Osteocyte (in vitro differentiated cells): ENCODE data around the gene SEMA3E. TPM values are rescaled to one million over a fixed set of nuclear protein-coding genes. Genes with fewer than 3 reads are reported as not detected.
"Not testable (repeated sequence)": the region's sequence is repeated elsewhere in the genome, so short reads cannot be mapped to it uniquely, and the experiment has no call there.

Source experiments
- DNase-seq: peaks from one replicate; pipeline ENCODE4 v3.0.0; 2021; ENCODE audit warnings: mixed read lengths; ENCODE audit not compliant: unreplicated experiment; ENCODE audit errors: extremely low spot score
- H3K27ac Mint-ChIP-seq: one replicate; pipeline ENCODE4 v1.8.0; 2021; ENCODE audit warnings: mild to moderate bottlenecking, mixed read lengths; ENCODE audit not compliant: unreplicated experiment
- H3K27me3 Mint-ChIP-seq: one replicate; pipeline ENCODE4 v1.8.0; 2021; ENCODE audit warnings: mixed read lengths; ENCODE audit not compliant: unreplicated experiment
- H3K36me3 Mint-ChIP-seq: one replicate; pipeline ENCODE4 v1.8.0; 2021; ENCODE audit warnings: mixed read lengths; ENCODE audit not compliant: unreplicated experiment
- H3K4me1 Mint-ChIP-seq: one replicate; pipeline ENCODE4 v1.8.0; 2021; ENCODE audit warnings: mixed read lengths; ENCODE audit not compliant: unreplicated experiment
- H3K4me3 Mint-ChIP-seq: one replicate; pipeline ENCODE4 v1.8.0; 2021; ENCODE audit warnings: mild to moderate bottlenecking, moderate library complexity, mixed read lengths; ENCODE audit not compliant: unreplicated experiment
- H3K9me3 Mint-ChIP-seq: one replicate; pipeline ENCODE4 v1.8.0; 2021; ENCODE audit warnings: mixed read lengths; ENCODE audit not compliant: unreplicated experiment
- total RNA-seq: library from RNA; stranded (reverse); gene quantifications from 2 replicates; pipeline ENCODE4 v1.2.1, GENCODE V29; 2021
- TF ChIP-seq, protein P1 (sequence below): fragments of 200-600 bp; sonication (generic); IDR thresholded peaks from 2 replicates; pipeline ENCODE4 v1.5.0; 2021; ENCODE audit warnings: antibody characterized with exemption, mild to moderate bottlenecking, moderate library complexity

SEMA3E gene
- total RNA-seq, 1 donor from 2014 or later: 1.6 TPM

DNA sequence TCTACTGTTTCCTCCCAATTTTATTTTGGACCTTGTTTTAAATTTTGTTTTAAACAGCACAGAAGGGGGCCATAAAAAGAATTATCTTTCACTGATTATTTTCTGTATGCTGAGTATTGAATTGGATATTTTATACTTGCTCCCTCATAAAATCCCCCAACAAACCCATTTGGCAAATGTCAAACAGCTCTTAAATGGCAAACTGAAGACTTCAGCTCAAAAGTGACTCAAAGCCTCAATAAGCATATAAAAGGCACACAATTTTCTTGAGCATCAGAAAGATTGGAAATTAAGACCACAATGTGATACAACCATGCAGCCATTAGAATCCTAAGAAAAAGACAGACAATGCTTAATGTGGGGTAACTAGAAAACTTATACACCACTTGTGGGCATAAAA lies 199.2 kb downstream of the SEMA3E start:
- no peak for DNase-seq
- no peaks in the 10 kb centered on the region for H3K9me3 Mint-ChIP-seq
- no peak overlapping the region for H3K4me3 Mint-ChIP-seq
- no peaks in the 10 kb centered on the region for H3K36me3 Mint-ChIP-seq
- H3K4me1 Mint-ChIP-seq: no peaks in the 10 kb centered on the region
- H3K27me3 Mint-ChIP-seq: no peaks in the 10 kb centered on the region
- H3K27ac Mint-ChIP-seq: no peak overlapping the region
- TF ChIP-seq, protein P1, sequence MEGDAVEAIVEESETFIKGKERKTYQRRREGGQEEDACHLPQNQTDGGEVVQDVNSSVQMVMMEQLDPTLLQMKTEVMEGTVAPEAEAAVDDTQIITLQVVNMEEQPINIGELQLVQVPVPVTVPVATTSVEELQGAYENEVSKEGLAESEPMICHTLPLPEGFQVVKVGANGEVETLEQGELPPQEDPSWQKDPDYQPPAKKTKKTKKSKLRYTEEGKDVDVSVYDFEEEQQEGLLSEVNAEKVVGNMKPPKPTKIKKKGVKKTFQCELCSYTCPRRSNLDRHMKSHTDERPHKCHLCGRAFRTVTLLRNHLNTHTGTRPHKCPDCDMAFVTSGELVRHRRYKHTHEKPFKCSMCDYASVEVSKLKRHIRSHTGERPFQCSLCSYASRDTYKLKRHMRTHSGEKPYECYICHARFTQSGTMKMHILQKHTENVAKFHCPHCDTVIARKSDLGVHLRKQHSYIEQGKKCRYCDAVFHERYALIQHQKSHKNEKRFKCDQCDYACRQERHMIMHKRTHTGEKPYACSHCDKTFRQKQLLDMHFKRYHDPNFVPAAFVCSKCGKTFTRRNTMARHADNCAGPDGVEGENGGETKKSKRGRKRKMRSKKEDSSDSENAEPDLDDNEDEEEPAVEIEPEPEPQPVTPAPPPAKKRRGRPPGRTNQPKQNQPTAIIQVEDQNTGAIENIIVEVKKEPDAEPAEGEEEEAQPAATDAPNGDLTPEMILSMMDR: no peak

DNA sequence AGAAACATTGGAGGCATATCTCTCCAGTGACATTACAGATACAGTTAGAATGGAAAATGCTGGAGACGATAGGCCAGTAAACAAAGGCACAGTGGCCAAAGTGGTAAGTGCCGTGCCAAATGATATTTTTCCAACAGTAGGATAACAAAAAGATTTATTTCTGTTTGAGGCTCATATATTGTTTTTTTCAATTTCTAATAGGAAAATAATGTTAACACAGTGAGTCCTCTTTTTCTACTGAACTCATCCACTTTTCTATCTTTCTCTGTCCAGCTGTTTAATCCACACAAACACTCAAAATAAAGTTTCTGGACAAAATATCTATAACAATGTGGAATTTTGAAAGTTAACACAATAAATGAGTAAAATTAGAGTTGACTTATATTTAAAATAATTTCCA lies 201.3 kb downstream of the SEMA3E start:
- Mint-ChIP-seq H3K27me3 (no peaks in the 10 kb centered on the region), H3K36me3 (no peaks in the 10 kb centered on the region), H3K4me3 (no peak overlapping the region), H3K9me3 (no peaks in the 10 kb centered on the region), H3K27ac (no peak overlapping the region), H3K4me1 (no peaks in the 10 kb centered on the region)
- no peak for DNase-seq
- TF ChIP-seq, protein P1: no peak

DNA sequence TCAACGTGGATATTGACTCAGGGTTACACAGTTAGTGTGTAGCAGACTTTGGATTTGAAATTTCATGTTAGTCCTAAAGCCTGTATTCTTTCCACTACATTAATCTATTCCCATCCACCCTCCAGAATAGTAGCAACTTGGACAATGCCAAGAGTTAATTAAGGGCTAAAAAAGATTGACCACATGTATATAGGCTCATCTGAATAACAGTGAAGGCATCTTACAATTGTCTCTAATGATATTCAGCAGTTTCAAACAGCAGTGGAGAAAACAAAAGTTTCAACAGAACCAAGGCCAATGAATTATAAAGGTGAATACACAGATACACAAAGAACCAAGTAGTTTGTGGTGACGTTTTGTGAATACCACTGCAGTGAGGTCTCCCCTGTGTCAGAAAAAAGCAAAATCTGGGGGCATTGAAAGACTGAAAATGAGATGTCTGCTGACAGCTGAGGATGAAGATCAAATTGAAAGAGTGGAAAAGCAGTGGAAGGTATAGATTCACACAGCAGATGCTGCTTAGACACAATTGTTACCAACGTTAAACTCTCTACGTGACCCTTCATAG lies 202.8 kb downstream of the SEMA3E start:
- TF ChIP-seq, protein P1: no peak
- Mint-ChIP-seq H3K4me1 (no peaks in the 10 kb centered on the region), H3K9me3 (no peaks in the 10 kb centered on the region), H3K27me3 (no peaks in the 10 kb centered on the region), H3K4me3 (no peak overlapping the region), H3K36me3 (no peaks in the 10 kb centered on the region), H3K27ac (no peak overlapping the region)
- DNase-seq: no peak

DNA sequence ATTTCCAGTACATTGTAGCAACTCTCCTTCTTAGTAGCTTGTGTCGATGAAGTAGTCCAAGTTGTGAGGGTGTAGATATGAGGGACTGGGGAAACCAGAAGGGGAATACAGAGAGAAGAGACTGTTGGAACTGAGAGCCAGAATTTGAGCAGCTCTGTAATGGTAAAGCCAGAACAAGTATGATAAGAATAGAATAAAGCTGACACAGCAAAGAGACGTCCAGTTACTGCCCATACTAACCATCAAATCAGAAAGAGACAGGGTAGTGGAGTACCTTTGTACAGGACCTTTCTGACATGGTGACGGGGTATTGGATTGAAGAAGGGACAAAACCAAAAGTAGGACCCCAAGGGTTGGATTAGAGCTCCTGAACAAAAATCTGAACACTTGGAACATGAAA lies 206.0 kb downstream of the SEMA3E start:
- H3K4me3 Mint-ChIP-seq: no peak overlapping the region
- H3K27ac Mint-ChIP-seq: no peak overlapping the region
- TF ChIP-seq, protein P1: no peak
- no peak for DNase-seq
- H3K4me1 Mint-ChIP-seq: peaks cover 5% of the 10 kb centered on the region
- H3K9me3 Mint-ChIP-seq: no peaks in the 10 kb centered on the region
- no peaks in the 10 kb centered on the region for H3K36me3 Mint-ChIP-seq
- H3K27me3 Mint-ChIP-seq: no peaks in the 10 kb centered on the region

DNA sequence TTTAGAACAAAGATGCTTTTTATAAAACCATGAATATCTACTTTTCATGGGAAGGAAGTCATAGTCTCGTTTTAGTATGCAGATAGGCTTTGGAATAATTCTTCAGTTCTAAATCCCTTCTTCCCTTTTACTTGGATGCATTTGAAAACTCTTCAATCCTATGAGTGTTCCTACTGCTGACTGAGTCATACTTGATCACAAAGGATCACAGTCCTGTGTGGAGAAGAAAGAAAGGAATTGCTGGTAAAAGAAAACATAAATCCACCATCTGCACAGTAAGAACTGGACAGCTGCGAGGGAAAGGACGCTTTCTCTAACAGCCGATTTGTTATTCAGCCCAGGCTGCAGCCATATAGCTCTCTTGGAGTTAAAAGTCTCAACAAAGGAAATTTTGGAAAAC lies 209.9 kb downstream of the SEMA3E start:
- Mint-ChIP-seq H3K36me3 (no peaks in the 10 kb centered on the region), H3K4me1 (peaks cover 5% of the 10 kb centered on the region), H3K27me3 (no peaks in the 10 kb centered on the region), H3K9me3 (no peaks in the 10 kb centered on the region), H3K4me3 (no peak overlapping the region), H3K27ac (no peak overlapping the region)
- DNase-seq: no peak
- TF ChIP-seq, protein P1: no peak

DNA sequence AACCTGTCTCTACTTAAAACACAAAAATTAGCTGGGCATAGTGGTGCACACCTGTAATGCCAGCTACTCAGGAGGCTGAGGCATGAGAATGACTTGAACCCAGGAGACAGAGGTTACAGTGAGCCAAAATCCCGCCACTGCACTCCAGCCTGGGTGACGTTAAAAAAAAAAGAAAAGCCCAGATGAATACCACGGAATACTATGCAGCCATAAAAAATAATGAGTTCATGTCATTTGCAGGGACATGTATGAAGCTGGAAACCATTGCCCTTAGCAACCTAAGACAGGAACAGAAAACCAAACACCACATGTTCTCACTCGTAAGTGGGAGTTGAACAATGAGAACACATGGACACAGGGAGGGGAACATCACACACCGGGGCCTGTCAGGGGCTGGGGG lies 218.7 kb downstream of the SEMA3E start:
- H3K4me3 Mint-ChIP-seq, DNase-seq, H3K27me3 Mint-ChIP-seq, H3K27ac Mint-ChIP-seq, H3K9me3 Mint-ChIP-seq, H3K36me3 Mint-ChIP-seq: not testable (repeated sequence)
- peaks cover 26% of the 10 kb centered on the region for H3K4me1 Mint-ChIP-seq
